Subcutaneous adipose tissue (tissue), 4 donors: ENCODE data around the gene HLCS. TPM values are rescaled to one million over a fixed set of nuclear protein-coding genes. Genes with fewer than 3 reads are reported as not detected.

ENCODE experiments used
- total RNA-seq, 4 donors: library from RNA; depleted of rRNA; stranded (reverse); fragments of >200 nt; gene quantifications; one replicate each; pipeline ENCODE4 v1.1.0, GENCODE V29; 2016
- TF ChIP-seq, protein P1 (sequence below): fragments of 450-650 bp; IDR thresholded peaks from one replicate; pipeline ENCODE4 v1.5.1; 2016; ENCODE audit warnings: low read depth, mild to moderate bottlenecking, control low read depth, antibody characterized with exemption, moderate library complexity

Gene HLCS
- total RNA-seq, 4 donors from 2014 or later = 14.6 to 30.3 (median 23.7) TPM

DNA sequence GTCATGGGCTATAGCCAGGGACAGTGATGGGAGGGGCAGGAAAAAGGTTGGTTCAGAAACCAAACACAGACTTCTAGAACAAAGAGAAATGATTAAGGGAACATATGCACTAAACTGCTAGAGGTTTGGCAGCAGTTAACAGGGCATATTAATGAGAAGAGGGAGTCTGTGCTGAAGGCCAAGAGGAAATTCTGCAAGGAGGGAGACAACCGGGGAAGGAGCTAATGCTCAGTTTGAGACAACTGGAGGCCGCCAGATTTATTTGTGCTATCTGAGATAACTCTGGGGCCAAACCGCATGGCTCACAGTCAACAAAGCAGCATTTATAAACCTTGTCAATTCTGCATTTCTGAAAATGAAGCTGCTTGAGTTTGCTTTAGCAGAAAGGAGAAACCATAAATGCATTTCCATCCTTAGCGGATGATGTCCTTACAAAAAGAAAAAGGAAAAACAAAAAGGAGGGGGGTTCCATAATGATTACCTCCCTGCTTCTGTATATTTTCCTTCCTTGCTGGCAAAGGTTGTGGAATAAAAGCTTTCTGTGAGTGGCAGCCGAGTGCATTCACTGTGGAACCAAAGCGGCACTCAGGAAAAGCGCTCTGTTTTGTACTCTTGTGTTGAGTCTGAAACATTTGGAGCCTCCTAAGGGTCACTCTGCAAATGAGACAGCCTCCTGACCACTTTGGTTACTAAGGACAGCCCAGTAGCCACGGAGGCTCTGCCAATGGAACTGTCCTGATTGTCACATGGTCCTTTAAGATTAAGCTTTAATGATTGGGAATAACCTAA is 197.2 kb downstream of the HLCS start:
- TF ChIP-seq, protein P1, sequence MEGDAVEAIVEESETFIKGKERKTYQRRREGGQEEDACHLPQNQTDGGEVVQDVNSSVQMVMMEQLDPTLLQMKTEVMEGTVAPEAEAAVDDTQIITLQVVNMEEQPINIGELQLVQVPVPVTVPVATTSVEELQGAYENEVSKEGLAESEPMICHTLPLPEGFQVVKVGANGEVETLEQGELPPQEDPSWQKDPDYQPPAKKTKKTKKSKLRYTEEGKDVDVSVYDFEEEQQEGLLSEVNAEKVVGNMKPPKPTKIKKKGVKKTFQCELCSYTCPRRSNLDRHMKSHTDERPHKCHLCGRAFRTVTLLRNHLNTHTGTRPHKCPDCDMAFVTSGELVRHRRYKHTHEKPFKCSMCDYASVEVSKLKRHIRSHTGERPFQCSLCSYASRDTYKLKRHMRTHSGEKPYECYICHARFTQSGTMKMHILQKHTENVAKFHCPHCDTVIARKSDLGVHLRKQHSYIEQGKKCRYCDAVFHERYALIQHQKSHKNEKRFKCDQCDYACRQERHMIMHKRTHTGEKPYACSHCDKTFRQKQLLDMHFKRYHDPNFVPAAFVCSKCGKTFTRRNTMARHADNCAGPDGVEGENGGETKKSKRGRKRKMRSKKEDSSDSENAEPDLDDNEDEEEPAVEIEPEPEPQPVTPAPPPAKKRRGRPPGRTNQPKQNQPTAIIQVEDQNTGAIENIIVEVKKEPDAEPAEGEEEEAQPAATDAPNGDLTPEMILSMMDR = no peak

DNA sequence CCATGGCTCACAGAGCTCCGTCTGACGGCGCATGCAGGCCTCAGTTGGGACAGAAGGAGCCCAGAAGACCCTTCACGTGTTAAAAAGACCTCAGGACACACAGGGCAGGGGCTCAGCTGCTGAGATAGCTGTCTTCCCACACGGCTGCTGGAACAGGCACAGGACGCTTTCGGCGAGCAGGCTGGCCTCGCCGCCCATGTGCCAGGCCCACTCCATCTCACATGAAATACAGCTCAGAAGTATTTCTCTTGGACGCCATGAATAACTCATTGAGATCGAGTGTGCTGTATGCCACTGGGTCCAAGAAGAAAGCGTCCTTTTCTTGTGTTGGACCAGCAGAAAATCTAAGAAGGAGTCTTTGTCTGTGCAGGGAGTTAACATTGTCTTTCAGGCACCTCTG is 198.0 kb downstream of the HLCS start:
- TF ChIP-seq, protein P1 = no peak

DNA sequence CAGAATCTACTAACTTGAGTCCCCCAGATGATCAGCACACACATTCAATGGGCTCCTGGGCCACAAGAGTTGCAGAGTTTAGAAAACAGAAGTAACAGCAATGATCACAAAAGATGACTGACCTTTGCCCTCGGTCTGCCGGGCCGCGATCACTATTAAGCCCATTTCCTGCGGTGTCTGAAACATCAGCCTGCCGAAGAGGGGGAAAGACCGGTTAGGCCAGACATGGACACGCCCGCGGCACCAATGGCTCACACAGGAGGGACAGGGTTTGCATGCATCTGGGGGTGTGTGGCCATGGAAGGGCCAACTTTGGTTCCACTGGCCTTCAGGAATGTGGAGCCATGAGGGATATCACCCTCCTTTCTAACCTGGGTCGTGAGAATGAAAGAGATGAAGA is 199.4 kb downstream of the HLCS start:
- TF ChIP-seq, protein P1 = no peak

DNA sequence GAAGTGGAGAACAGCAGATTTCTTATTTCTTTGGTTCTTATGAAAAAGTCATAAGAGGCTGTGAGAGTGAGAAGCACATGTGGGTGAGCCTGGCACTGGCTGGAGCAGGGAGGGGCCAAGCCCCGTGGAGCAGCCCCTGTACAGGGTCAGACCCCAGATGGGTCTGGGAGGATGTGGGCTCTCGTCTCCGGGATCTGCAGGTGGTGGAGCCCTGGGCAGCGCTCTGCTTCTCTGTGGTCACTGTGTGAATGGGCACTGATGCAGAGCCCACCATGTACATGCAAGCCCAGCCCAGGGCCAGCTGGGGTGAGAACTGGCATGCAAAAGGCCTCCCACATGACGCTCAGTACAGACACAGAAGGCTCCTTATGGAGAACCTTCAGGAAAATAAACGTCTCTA is 200.0 kb downstream of the HLCS start:
- TF ChIP-seq, protein P1 = no peak

DNA sequence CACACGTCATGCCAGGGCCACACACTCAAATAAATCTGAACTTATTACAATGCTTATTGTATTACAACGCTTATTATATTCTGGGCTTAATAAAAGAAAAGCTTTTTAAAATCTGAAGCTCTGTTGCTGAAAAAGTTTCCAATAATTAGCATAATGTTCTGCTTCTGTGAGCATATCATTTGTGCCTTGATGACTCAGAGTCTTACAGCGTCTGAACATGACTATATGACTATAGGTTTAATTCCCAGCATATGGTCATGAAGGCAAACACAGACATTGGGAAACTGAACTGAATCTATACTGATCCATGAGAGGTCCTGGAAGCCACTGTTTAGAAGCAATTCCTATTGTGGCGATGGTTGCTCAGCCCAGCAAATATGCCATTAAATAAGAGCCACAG is 201.2 kb downstream of the HLCS start:
- TF ChIP-seq, protein P1 = no peak

DNA sequence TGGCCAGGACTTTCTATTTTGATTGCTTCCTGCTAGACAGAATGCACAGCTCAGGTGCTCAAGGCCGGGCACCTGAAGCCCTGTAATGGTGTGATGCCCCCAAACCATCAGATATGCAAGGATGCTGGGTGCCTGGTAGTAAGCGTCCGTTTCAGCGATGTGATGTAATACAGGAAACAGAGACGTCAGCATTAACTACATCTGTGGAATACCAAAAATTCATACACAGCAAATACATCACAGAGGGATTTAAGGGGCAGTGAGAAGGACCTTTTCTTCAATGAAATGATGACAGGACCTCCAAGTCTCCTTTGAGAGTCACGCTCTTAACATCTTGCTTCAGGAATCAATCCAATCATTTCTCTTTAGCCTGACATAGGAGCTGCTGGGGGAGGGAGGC is 203.2 kb downstream of the HLCS start:
- TF ChIP-seq, protein P1 = no peak

DNA sequence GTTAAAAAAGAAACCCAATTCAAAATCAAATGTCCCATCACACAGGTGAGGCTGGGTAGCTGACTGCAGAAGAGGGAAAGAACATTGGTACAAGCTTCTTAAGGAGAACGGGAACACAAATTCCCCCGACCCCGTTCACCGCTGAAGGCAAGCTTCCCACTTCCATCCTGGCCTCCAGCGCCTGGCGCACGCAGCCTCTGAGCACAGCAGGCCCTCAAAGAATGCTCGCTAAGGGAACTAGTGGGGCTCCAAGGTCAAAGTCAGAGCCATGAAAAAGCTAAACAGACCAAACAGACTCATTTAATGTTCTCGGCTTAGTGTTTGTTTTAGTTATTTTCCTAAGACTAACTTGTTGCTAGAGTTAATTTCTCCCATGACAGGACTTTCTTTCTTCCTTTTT is 203.8 kb downstream of the HLCS start:
- TF ChIP-seq, protein P1 = no peak
